HEK293T (cell line): Measurements from ENCODE around the gene PTPN3.

Experiments used
- BHLHE40 ChIP-seq: fragments of 450-650 bp; IDR thresholded peaks from 2 replicates; pipeline ENCODE4 v1.6.1; 2016; ENCODE audit warnings: mild to moderate bottlenecking, moderate library complexity, borderline replicate concordance
- ELF4 ChIP-seq: fragments of 450-650 bp; IDR thresholded peaks from 2 replicates; pipeline ENCODE4 v1.6.1; 2017; ENCODE audit warnings: antibody characterized with exemption
- FOXA1 ChIP-seq: fragments of 450-650 bp; IDR thresholded peaks from 2 replicates; pipeline ENCODE4 v1.6.1; 2016; ENCODE audit warnings: mild to moderate bottlenecking
- FOXM1 ChIP-seq: fragments of 450-650 bp; IDR thresholded peaks from 2 replicates; pipeline ENCODE4 v1.6.1; 2017; ENCODE audit warnings: mild to moderate bottlenecking, borderline replicate concordance
- HDGF ChIP-seq: fragments of 450-650 bp; IDR thresholded peaks from 2 replicates; pipeline ENCODE4 v1.6.1; 2017; ENCODE audit warnings: antibody characterized with exemption, borderline replicate concordance
- NFRKB ChIP-seq: fragments of 450-650 bp; IDR thresholded peaks from 2 replicates; pipeline ENCODE4 v1.6.1; 2016; ENCODE audit warnings: mild to moderate bottlenecking, moderate library complexity
- PKNOX1 ChIP-seq: fragments of 450-650 bp; IDR thresholded peaks from 2 replicates; pipeline ENCODE4 v1.6.1; 2016
- SP1 ChIP-seq: fragments of 450-650 bp; IDR thresholded peaks from 2 replicates; pipeline ENCODE4 v1.6.1; 2017
- TARDBP ChIP-seq: fragments of 450-650 bp; IDR thresholded peaks from 2 replicates; pipeline ENCODE4 v1.6.1; 2016

- TF ChIP-seq NFRKB (no peak), BHLHE40 (no peak), FOXM1 (no peak), PKNOX1 (no peak), SP1 (no peak), FOXA1 (no peak), HDGF (no peak), TARDBP (no peak), ELF4 (no peak)
These were observed 14.2 kb upstream of the PTPN3 start for GRCh38 chr9:109512170-109512756.
